ENCODE results near the gene AQP12A. TPM values are rescaled to one million over a fixed set of nuclear protein-coding genes. Genes with fewer than 3 reads are reported as not detected.

Gene AQP12A
- total RNA-seq, 1 experiment from 2014 or later, result not detected

GRCh38 chr2:240737512-240737911 lies 45.8 kb downstream of the AQP12A start:
- H3K4me3 ChIP-seq (ENCODE audit: low read depth in 2 of 2, low read length in 2 of 2), result no peak overlapping the region
- in situ Hi-C loops (cut with HindIII; ENCODE audit: low pct_unique_long_range_greater_than_20kb, low sequenced_read_pairs), result no loop called here
- H3K9me3 ChIP-seq (ENCODE audit: control insufficient read depth, insufficient read depth, low read depth, low read length), result no peaks in the 10 kb centered on the region
- intact Hi-C loops (cut with micrococcal nuclease; ENCODE audit: unreplicated experiment), result no loop called here
- TF ChIP-seq TCF7L2 (IDR thresholded peaks at IDR 0.05; ENCODE audit: low read depth, low read length) (no peak), SIN3A (IDR thresholded peaks at IDR 0.05; ENCODE audit: borderline replicate concordance, insufficient read depth, low read depth, low read length) (no peak), POLR2AphosphoS5 (IDR thresholded peaks at IDR 0.05; ENCODE audit: low read depth, low read length) (no peak), REST (IDR thresholded peaks at IDR 0.05; ENCODE audit: insufficient read depth in 1 of 2, low read depth in 2 of 2, low read length in 1 of 2) (no peak)
- TF ChIP-seq, protein P1, sequence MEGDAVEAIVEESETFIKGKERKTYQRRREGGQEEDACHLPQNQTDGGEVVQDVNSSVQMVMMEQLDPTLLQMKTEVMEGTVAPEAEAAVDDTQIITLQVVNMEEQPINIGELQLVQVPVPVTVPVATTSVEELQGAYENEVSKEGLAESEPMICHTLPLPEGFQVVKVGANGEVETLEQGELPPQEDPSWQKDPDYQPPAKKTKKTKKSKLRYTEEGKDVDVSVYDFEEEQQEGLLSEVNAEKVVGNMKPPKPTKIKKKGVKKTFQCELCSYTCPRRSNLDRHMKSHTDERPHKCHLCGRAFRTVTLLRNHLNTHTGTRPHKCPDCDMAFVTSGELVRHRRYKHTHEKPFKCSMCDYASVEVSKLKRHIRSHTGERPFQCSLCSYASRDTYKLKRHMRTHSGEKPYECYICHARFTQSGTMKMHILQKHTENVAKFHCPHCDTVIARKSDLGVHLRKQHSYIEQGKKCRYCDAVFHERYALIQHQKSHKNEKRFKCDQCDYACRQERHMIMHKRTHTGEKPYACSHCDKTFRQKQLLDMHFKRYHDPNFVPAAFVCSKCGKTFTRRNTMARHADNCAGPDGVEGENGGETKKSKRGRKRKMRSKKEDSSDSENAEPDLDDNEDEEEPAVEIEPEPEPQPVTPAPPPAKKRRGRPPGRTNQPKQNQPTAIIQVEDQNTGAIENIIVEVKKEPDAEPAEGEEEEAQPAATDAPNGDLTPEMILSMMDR (IDR thresholded peaks at IDR 0.05), result no peak
- H3K27me3 ChIP-seq (ENCODE audit: control insufficient read depth, insufficient read depth, low read length), result no peaks in the 10 kb centered on the region
- no peak overlapping the region for H3K27ac ChIP-seq (ENCODE audit: low read length)
- no peak for ATAC-seq
- ChIA-PET CTCF (no interaction called here), POLR2A (no interaction called here)
- no peak for DNase-seq (ENCODE audit: low read depth, low spot score)
- H3K36me3 ChIP-seq (ENCODE audit: control insufficient read depth, insufficient read depth, low read length), result no peaks in the 10 kb centered on the region
- no TSS peak for BruUV-seq (replicated peaks)
- no peaks in the 10 kb centered on the region for H3K4me1 ChIP-seq (ENCODE audit: control insufficient read depth, insufficient read depth, low read length)

- BruUV-seq (replicated peaks), result no TSS peak
- in situ Hi-C loops (cut with HindIII; ENCODE audit: low pct_unique_long_range_greater_than_20kb, low sequenced_read_pairs), result no loop called here
- no peak overlapping the region for H3K27ac ChIP-seq (ENCODE audit: low read length)
Observed at GRCh38 chr2:240737958-240738357, 46.3 kb downstream of the AQP12A start.

More at GRCh38 chr2:240737958-240738357, 46.3 kb downstream of the AQP12A start:
- H3K4me1 ChIP-seq (ENCODE audit: control insufficient read depth, insufficient read depth, low read length), result no peaks in the 10 kb centered on the region
- POLR2A ChIA-PET, result no interaction called here
- CTCF ChIA-PET, result no interaction called here
- no peak for ATAC-seq
- no peaks in the 10 kb centered on the region for H3K36me3 ChIP-seq (ENCODE audit: control insufficient read depth, insufficient read depth, low read length)
- no peak overlapping the region for H3K4me3 ChIP-seq (ENCODE audit: low read depth in 2 of 2, low read length in 2 of 2)
- no peak for DNase-seq (ENCODE audit: low read depth, low spot score)
- no peaks in the 10 kb centered on the region for H3K9me3 ChIP-seq (ENCODE audit: control insufficient read depth, insufficient read depth, low read depth, low read length)
- intact Hi-C loops (cut with micrococcal nuclease; ENCODE audit: unreplicated experiment), result no loop called here
- no peak for TF ChIP-seq POLR2AphosphoS5 (IDR thresholded peaks at IDR 0.05; ENCODE audit: low read depth, low read length)
- no peak for TF ChIP-seq SIN3A (IDR thresholded peaks at IDR 0.05; ENCODE audit: borderline replicate concordance, insufficient read depth, low read depth, low read length)
- TF ChIP-seq, protein P1 (IDR thresholded peaks at IDR 0.05), result no peak
- TF ChIP-seq REST (IDR thresholded peaks at IDR 0.05; ENCODE audit: insufficient read depth in 1 of 2, low read depth in 2 of 2, low read length in 1 of 2), result no peak
- no peak for TF ChIP-seq TCF7L2 (IDR thresholded peaks at IDR 0.05; ENCODE audit: low read depth, low read length)
- H3K27me3 ChIP-seq (ENCODE audit: control insufficient read depth, insufficient read depth, low read length), result no peaks in the 10 kb centered on the region
